ENCODE measurements around the gene SESN3.

DNA sequence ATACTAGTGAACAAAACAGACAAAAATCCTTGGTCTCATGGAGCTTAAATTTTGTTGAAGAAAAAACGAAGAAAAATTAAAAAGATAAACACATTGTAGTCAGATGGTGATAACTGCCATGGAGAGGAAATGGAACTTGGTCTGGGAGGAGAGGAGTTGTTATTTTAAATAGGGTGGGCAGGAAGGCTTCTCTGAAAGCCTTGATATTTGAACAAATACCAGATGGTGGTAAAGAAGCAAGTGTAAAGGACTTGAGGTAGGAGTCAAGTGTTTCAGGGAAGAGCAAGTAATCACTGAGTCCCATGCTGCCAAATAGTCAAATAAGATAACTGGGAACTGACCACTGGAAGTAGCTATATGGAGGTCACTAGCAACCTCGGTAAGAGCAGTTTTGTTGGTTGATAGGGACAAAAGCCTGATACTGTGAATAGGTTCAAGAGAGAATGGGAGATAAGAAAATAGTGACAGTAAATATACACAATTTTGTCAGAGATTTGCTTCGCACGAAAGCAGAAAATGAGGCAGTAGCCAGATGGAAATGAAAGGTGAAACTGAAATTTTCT, 55.1 kb downstream of the SESN3 start:
- TF ChIP-seq POLR2A (IDR thresholded peaks at IDR 0.05; ENCODE audit: low read depth, low read length) (no peak), TAF1 (IDR thresholded peaks at IDR 0.05; ENCODE audit: borderline replicate concordance, low read depth, low read length) (no peak), POLR2AphosphoS5 (IDR thresholded peaks at IDR 0.05; ENCODE audit: low read depth, low read length) (no peak)

All from GM12892 (cell line).